LNCAP (cell line): ENCODE results near the gene TMEM185B.

Experiments
- TF ChIP-seq, protein P1 (sequence below): fragments of 450-650 bp; IDR thresholded peaks from 2 replicates; pipeline ENCODE4 v1.5.1; 2017; ENCODE audit warnings: mild to moderate bottlenecking

The TMEM185B gene

DNA sequence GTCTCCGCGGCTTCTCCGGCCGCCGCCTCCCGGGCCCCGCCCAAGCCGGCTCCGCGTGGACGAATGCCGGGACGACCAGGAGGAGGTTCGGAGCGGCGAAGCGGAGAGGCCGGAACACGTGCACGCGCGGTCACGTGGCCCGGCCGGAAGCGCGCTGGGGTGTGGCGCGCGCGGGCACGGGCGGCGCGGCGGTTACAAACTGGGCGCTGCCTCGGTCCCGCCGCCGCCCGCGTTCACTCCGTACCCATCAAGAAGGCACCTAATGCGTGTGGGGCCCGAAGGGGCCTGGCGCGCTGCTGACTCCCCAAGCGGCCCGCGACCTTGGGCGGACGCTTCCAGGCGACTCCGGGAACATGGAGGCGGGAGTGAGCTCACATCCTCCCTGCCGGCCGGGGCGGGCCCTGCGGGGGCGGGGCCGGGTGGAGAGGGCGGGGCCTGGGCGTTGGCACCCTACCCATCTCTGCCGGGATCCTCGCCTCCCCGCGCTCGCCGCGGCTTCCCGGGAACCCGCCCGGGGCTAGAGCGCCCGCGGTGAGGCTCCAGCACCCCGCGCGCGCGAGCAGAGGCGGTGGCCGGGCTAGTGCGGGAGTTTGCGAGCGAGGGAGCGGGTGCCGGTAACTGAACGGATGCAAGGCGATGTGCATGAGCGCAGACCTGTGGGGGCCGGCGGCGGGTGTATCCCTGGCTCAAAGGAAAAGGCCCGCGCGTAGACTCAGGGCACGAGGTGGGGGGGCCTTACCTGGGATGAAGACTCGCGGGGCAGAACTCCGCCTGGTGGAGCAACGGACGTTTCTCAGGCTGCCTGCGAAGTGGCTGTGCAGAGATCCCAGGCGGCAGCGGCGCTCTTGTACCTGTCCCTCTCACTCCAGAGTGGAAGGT lies at the start of gene TMEM185B:
Gene TMEM185B, minus strand, starts transcription at position 367 of the 879 bp plus-strand sequence. CDS start 424 bp downstream, outside the sequence.
- TF ChIP-seq, protein P1, sequence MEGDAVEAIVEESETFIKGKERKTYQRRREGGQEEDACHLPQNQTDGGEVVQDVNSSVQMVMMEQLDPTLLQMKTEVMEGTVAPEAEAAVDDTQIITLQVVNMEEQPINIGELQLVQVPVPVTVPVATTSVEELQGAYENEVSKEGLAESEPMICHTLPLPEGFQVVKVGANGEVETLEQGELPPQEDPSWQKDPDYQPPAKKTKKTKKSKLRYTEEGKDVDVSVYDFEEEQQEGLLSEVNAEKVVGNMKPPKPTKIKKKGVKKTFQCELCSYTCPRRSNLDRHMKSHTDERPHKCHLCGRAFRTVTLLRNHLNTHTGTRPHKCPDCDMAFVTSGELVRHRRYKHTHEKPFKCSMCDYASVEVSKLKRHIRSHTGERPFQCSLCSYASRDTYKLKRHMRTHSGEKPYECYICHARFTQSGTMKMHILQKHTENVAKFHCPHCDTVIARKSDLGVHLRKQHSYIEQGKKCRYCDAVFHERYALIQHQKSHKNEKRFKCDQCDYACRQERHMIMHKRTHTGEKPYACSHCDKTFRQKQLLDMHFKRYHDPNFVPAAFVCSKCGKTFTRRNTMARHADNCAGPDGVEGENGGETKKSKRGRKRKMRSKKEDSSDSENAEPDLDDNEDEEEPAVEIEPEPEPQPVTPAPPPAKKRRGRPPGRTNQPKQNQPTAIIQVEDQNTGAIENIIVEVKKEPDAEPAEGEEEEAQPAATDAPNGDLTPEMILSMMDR, result 0 out of 2 replicates have a peak, but pooled peaks have one; percentile 29

DNA sequence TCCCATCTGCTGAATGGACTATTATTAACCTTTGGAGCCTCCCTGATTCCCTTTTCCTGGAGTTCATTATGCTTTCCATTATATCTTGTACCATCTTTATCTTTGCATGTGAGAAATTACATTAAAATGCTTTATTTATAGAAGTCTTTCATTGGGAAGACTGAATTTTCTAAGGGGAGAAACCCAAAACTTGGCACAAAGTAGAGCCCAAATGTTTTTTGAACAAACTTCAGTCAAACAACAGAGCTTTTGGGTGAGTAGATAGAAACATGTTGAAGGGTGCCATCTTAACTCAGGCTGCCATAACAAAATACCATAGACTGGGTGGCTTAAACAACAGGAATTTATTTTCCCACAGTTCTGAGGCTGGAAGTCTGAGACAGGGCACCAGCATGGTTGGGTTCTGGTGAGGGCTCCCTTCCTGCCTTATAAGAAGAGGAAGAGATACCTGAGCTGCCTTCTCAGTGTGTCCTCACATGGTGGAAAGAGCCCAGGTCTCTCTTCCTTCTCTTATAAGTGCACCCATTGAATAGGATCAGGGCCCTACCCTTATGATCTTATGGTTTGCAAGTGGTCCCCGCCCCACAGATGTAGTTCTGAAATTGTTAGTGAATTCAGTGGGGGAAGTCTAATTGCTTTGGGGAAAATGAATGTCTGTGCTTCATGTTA lies 48.6 kb upstream of the TMEM185B start:
- TF ChIP-seq, protein P1, result no peak

DNA sequence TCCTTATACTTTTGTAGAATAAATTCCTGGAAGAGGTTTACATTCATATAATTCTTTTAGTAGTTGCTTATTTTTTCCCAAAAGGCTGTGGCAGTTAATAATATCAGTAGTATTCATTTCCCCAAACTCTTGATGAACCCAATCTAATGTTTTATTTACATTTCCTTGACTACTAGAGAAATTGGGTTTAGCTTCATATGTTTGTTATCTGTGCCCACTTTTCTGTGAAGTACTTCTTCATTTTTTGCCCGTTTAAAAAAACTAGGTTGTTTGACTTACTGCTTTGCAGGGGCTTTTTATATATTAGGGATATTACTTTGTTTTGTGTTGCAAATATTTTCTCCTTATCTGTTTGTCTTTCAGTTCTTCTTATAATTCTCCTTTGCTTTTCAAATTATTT lies 46.6 kb upstream of the TMEM185B start:
- TF ChIP-seq, protein P1, result no peak

DNA sequence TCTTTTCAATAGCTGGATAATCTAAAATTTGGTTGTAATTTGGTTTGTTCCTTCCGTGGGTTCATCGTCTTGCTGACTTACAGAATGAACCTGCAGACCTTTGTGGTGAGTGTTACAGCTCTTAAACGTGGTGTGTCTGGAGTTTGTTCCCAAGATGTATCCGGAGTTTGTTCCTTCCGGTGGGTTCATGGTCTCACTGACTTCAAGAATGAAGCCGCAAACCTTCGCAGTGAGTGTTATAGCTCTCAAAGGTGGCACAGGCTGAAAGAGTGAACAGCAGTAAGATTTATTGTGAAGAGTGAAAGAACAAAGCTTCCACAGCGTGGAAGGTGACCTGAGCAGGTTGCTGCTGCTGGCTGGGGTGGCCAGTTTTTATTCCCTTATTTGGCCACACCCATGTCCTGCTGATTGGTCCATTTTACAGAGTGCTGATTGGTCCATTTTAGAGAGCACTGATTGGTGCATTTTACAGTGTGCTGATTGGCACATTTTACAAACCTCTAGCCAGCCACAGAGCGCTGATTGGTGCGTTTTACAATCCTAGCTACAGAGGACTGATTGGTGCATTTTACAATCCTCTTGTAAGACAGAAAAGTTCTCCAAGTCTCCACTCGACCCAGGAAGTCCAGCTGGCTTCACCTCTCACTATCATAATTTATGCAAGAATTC lies 46.0 kb upstream of the TMEM185B start:
- TF ChIP-seq, protein P1, result no peak

DNA sequence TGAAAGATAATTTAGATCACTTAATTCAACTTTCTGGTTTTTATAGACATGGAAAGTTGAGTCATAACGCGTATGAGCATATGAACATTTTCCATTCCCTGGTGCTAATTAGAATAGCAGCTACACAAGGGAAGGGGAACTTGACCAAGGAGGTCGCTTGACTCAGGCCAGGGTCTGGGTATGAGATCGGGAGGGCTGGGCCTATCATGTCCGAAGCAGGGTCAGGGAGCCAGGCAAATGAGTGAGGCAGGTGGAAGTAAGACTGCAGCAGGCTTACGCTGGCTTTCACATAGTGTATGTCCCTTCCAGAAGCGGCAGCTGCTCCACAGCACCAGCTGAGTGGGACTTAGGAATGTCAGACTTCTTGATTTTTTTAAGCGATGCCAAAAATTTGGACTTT lies 44.1 kb upstream of the TMEM185B start:
- TF ChIP-seq, protein P1, result no peak

DNA sequence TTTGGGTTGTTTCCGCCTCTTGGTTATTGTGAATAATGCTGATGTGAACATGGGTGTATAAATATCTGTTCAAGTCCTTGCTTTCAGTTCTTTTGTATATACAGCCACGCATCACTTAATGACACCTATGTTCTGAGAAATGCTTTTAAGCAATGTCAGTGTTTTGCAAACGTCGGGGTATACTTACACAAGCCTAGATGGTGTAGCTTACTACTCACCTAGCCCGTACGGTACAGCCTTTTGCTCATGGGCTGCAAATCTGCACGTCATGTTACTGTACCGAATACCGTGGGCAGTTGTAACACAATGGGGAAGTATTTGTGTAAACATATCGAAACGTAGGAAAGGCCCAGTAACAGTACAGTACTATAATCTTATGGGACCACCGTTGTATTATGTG lies 41.8 kb upstream of the TMEM185B start:
- TF ChIP-seq, protein P1, result no peak

DNA sequence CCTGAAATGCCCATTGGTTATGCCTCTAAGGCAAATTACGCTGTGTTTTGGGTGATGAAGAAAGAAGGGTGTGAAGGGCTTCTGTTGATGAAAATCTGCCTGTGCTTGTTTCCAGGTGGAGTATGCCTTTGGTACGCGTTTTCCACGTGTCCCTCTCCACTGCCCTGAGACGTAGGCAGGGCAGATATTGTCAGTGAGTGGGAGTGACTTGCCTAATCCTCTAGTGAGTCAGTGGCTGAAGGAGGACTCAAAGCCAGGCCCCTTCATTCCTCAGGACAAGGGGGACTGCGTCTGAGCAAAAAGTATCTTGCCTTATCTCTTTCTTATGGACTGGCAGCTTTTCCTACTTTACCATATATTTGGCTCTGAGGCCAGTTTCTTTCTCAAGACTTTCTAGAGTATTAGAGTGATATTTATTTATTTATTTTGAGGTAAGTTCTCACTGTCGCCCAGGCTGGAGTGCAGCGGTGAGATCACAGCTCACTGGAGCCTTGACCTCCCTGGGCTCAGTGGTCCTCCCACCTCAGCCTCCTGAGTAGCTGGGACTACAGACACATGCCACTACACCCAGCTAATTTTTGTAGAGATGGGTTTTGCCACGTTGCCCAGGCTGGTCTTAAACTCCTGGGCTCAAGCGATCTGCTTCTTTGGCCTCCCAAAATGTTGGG lies 39.7 kb upstream of the TMEM185B start:
- TF ChIP-seq, protein P1, result no peak
